Astrocyte (in vitro differentiated cells and primary cell): ENCODE results near the gene GFOD1. TPM values are rescaled to one million over a fixed set of nuclear protein-coding genes. Genes with fewer than 3 reads are reported as not detected.
A peak's percentile ranks its signal among the peaks of the same experiment; 100 is the strongest.

ENCODE experiments used
- DNase-seq: peaks from one replicate; pipeline ENCODE4 v3.0.0-alpha.2; 2010; ENCODE audit warnings: low read depth
- FAIRE-seq: peaks from 2 replicates; lab custom pipeline; 2011; peaks lifted over from hg19 to GRCh38; lab: Jason Lieb, UNC
- H2AFZ ChIP-seq: 2 replicates; pipeline ENCODE4 v1.6.0; 2012; ENCODE audit warnings: low read depth, low read length, inconsistent platforms
- H3K27ac ChIP-seq: 2 replicates; pipeline ENCODE4 v1.5.1; 2011; ENCODE audit warnings: low read depth, low read length, inconsistent platforms
- H3K27me3 ChIP-seq: 2 replicates; pipeline ENCODE4 v1.6.0; 2011; ENCODE audit warnings: low read length, inconsistent platforms; ENCODE audit not compliant: insufficient read depth
- H3K36me3 ChIP-seq: 2 replicates; pipeline ENCODE4 v1.5.1; 2011; ENCODE audit warnings: low read length, inconsistent platforms; ENCODE audit not compliant: insufficient read depth
- H3K4me1 ChIP-seq: 2 replicates; pipeline ENCODE4 v1.5.1; 2011; ENCODE audit warnings: low read length, inconsistent platforms; ENCODE audit not compliant: insufficient read depth
- H3K4me2 ChIP-seq: 2 replicates; pipeline ENCODE4 v1.6.0; 2012; ENCODE audit warnings: low read length, inconsistent platforms
- H3K4me3 ChIP-seq: 2 replicates; pipeline ENCODE4 v1.5.1; 2011; ENCODE audit warnings: low read depth, mild to moderate bottlenecking, low read length, inconsistent platforms; ENCODE audit not compliant: insufficient read depth
- H3K79me2 ChIP-seq: 2 replicates; pipeline ENCODE4 v1.6.0; 2012; ENCODE audit warnings: mild to moderate bottlenecking, low read length, inconsistent platforms; ENCODE audit not compliant: insufficient read depth
- H3K9ac ChIP-seq: 2 replicates; pipeline ENCODE4 v1.6.0; 2012; ENCODE audit warnings: mild to moderate bottlenecking, low read length, inconsistent platforms
- H3K9me3 ChIP-seq: 2 replicates; pipeline ENCODE4 v1.5.1; 2012; ENCODE audit warnings: low read depth, mild to moderate bottlenecking, low read length, inconsistent platforms; ENCODE audit not compliant: insufficient read depth
- H4K20me1 ChIP-seq: 2 replicates; pipeline ENCODE4 v1.6.0; 2012; ENCODE audit warnings: low read length, inconsistent platforms; ENCODE audit not compliant: insufficient read depth
- H3K27ac Mint-ChIP-seq: one replicate; pipeline ENCODE4 v1.8.0; 2021; ENCODE audit warnings: mild to moderate bottlenecking, mixed read lengths; ENCODE audit not compliant: unreplicated experiment
- H3K27me3 Mint-ChIP-seq: one replicate; pipeline ENCODE4 v1.8.0; 2021; ENCODE audit warnings: low read depth, mixed read lengths; ENCODE audit not compliant: unreplicated experiment
- H3K36me3 Mint-ChIP-seq: one replicate; pipeline ENCODE4 v1.8.0; 2021; ENCODE audit warnings: low read depth, mixed read lengths; ENCODE audit not compliant: unreplicated experiment
- H3K4me1 Mint-ChIP-seq: one replicate; pipeline ENCODE4 v1.8.0; 2021; ENCODE audit warnings: low read depth, mixed read lengths; ENCODE audit not compliant: unreplicated experiment
- H3K4me3 Mint-ChIP-seq: one replicate; pipeline ENCODE4 v1.8.0; 2021; ENCODE audit warnings: mild to moderate bottlenecking, moderate library complexity, mixed read lengths; ENCODE audit not compliant: unreplicated experiment
- H3K9me3 Mint-ChIP-seq: one replicate; pipeline ENCODE4 v1.8.0; 2021; ENCODE audit warnings: mild to moderate bottlenecking, mixed read lengths; ENCODE audit not compliant: unreplicated experiment
- CTCF ChIP-seq: IDR thresholded peaks from 2 replicates; pipeline ENCODE4 v1.5.1; 2011; ENCODE audit warnings: low read depth, mild to moderate bottlenecking, inconsistent platforms, low read length, moderate library complexity; ENCODE audit not compliant: insufficient read depth
- EZH2 ChIP-seq: IDR thresholded peaks from 2 replicates; pipeline ENCODE4 v1.6.1; 2012; ENCODE audit warnings: mild to moderate bottlenecking, low read length, inconsistent platforms; ENCODE audit not compliant: insufficient read depth
- total RNA-seq: library from RNA; stranded (reverse); gene quantifications from 2 replicates; pipeline ENCODE4 v1.2.1, GENCODE V29; 2021

GFOD1 gene
- total RNA-seq, 1 donor from 2014 or later: 10.8 TPM

- no peak overlapping the region for H3K4me3 ChIP-seq
- H3K9ac ChIP-seq: peak overlapping the region; percentile 8
- no peaks in the 10 kb centered on the region for H3K27me3 ChIP-seq
- Mint-ChIP-seq H3K36me3 (peaks cover 2% of the 10 kb centered on the region), H3K4me1 (peaks cover 35% of the 10 kb centered on the region), H3K27ac (no peak overlapping the region), H3K27me3 (no peaks in the 10 kb centered on the region), H3K4me3 (no peak overlapping the region), H3K9me3 (no peaks in the 10 kb centered on the region)
- peaks cover 29% of the 10 kb centered on the region for H3K4me1 ChIP-seq
- DNase-seq (peak; percentile 83), FAIRE-seq (no peak)
- no peaks in the 10 kb centered on the region for H4K20me1 ChIP-seq
- no peak for TF ChIP-seq CTCF
- TF ChIP-seq EZH2: no peak
- peak overlapping the region; percentile 10 for H3K4me2 ChIP-seq
- H3K36me3 ChIP-seq: no peaks in the 10 kb centered on the region
- H2AFZ ChIP-seq: no peak overlapping the region
- no peak overlapping the region for H3K27ac ChIP-seq
- peaks cover 9% of the 10 kb centered on the region for H3K79me2 ChIP-seq
- H3K9me3 ChIP-seq: no peaks in the 10 kb centered on the region
These were observed 61.2 kb downstream of the GFOD1 start for GRCh38 chr6:13425943-13426931.

DNA sequence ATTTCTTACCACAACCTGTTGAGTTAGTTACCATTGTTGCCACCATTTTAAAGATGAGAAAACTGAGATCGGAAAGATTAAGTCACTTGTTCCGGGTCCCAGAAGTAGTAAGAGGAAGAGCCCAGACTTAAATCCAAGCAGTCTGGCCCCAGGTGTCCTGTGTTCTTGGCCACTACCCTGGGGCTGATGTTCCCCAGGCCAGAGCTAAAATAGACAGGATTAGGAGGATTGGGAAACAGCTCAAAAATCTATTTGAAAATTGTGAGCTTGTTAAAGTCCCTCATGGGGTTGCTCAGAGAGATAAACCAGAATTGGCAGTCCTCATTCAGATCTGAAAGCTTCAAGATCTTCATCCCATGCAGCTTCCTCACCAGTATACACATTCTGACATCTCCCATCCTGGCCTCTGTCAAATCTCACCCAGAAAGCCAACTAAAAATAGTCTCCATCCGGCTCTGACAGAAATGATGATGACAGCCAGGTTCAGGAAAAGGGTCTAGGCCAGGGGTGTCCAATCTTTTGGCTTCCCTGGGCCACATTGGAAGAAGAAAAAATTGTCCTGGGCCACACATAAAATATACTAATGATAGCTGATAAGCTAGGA is 62.0 kb downstream of the GFOD1 start:
- Histone ChIP-seq H3K36me3 (no peaks in the 10 kb centered on the region), H3K4me2 (peak overlapping the region; percentile 10), H3K9me3 (no peaks in the 10 kb centered on the region), H3K27ac (no peak overlapping the region), H3K79me2 (peaks cover 9% of the 10 kb centered on the region), H3K27me3 (no peaks in the 10 kb centered on the region), H3K9ac (no peak overlapping the region), H4K20me1 (no peaks in the 10 kb centered on the region), H3K4me1 (peaks cover 29% of the 10 kb centered on the region), H2AFZ (no peak overlapping the region), H3K4me3 (no peak overlapping the region)
- peaks cover 4% of the 10 kb centered on the region for H3K36me3 Mint-ChIP-seq
- H3K4me1 Mint-ChIP-seq: peaks cover 35% of the 10 kb centered on the region
- no peaks in the 10 kb centered on the region for H3K27me3 Mint-ChIP-seq
- H3K4me3 Mint-ChIP-seq: no peak overlapping the region
- TF ChIP-seq EZH2: no peak
- TF ChIP-seq CTCF: no peak
- FAIRE-seq (no peak), DNase-seq (no peak)
- H3K9me3 Mint-ChIP-seq: no peaks in the 10 kb centered on the region
- no peak overlapping the region for H3K27ac Mint-ChIP-seq
